ENCODE data around the gene TENM4. TPM values are rescaled to one million over a fixed set of nuclear protein-coding genes. Genes with fewer than 3 reads are reported as not detected.

TENM4 gene
- polyA plus RNA-seq, 3 donors = 0.31 to 1.7 TPM; not detected in 1

- H3K79me2 ChIP-seq (ENCODE audit: insufficient read depth, low read length) = no peaks in the 10 kb centered on the region
Observed at GRCh38 chr11:79082907-79083306, 357.9 kb downstream of the TENM4 start.

GRCh38 chr11:79082280-79082679 lies 358.6 kb downstream of the TENM4 start:
- H4K20me1 ChIP-seq (ENCODE audit: insufficient read depth, low read length) = no peaks in the 10 kb centered on the region
- no peaks in the 10 kb centered on the region for H3K79me2 ChIP-seq (ENCODE audit: insufficient read depth, low read length)
- H3K27me3 Mint-ChIP-seq (ENCODE audit: low read depth in 3 of 3) = peaks cover 8 to 12% (median 9%) of the 10 kb centered on the region in 3 donors
- H3K27me3 ChIP-seq (ENCODE audit: control insufficient read depth in 2 of 2, insufficient read depth in 2 of 2, low read length in 2 of 2) = no peaks in the 10 kb centered on the region
- H3K9me3 Mint-ChIP-seq = no peaks in the 10 kb centered on the region
- no peak overlapping the region for H3K4me3 ChIP-seq (replicated peaks in 1 of 3; ENCODE audit: low read depth in 2 of 3, low read length in 3 of 3)
- no peak overlapping the region for H3K9ac ChIP-seq (ENCODE audit: insufficient read depth, low read length, poor library complexity, severe bottlenecking)
- H3K27ac Mint-ChIP-seq = no peak overlapping the region
- no peak overlapping the region for H3K4me3 Mint-ChIP-seq
- no peak for DNase-seq
- no peak overlapping the region for H3K27ac ChIP-seq (ENCODE audit: low read depth in 1 of 2, low read length in 2 of 2)
- WGBS (ENCODE audit: insufficient coverage) = 100% methylated on average over 1 of the region's 4 CpGs
- no peak overlapping the region for H2AFZ ChIP-seq (ENCODE audit: insufficient read depth, low read depth, low read length, poor library complexity, severe bottlenecking)
- no peaks in the 10 kb centered on the region for H3K36me3 ChIP-seq (replicated peaks in 1 of 2; ENCODE audit: control insufficient read depth in 1 of 2, insufficient read depth in 2 of 2, low read length in 2 of 2)
- H3K4me2 ChIP-seq (replicated peaks; ENCODE audit: extremely low read depth, low read length, poor library complexity, severe bottlenecking) = no peak overlapping the region
- TF ChIP-seq, protein P1, sequence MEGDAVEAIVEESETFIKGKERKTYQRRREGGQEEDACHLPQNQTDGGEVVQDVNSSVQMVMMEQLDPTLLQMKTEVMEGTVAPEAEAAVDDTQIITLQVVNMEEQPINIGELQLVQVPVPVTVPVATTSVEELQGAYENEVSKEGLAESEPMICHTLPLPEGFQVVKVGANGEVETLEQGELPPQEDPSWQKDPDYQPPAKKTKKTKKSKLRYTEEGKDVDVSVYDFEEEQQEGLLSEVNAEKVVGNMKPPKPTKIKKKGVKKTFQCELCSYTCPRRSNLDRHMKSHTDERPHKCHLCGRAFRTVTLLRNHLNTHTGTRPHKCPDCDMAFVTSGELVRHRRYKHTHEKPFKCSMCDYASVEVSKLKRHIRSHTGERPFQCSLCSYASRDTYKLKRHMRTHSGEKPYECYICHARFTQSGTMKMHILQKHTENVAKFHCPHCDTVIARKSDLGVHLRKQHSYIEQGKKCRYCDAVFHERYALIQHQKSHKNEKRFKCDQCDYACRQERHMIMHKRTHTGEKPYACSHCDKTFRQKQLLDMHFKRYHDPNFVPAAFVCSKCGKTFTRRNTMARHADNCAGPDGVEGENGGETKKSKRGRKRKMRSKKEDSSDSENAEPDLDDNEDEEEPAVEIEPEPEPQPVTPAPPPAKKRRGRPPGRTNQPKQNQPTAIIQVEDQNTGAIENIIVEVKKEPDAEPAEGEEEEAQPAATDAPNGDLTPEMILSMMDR (IDR thresholded peaks at IDR 0.05) = no peak
- no peaks in the 10 kb centered on the region for H3K36me3 Mint-ChIP-seq
- intact Hi-C loops (cut with micrococcal nuclease) = no loop called here
- H3K4me1 Mint-ChIP-seq = no peaks in the 10 kb centered on the region
- no peaks in the 10 kb centered on the region for H3K4me1 ChIP-seq (ENCODE audit: control insufficient read depth in 1 of 2, insufficient read depth in 2 of 2, low read length in 2 of 2)
- H3K9me3 ChIP-seq (replicated peaks in 1 of 2; ENCODE audit: control insufficient read depth in 1 of 2, insufficient read depth in 1 of 2, low read length in 2 of 2) = no peaks in the 10 kb centered on the region

More at GRCh38 chr11:79082907-79083306, 357.9 kb downstream of the TENM4 start:
- TF ChIP-seq, protein P1 (IDR thresholded peaks at IDR 0.05) = no peak
- intact Hi-C loops (cut with micrococcal nuclease) = no loop called here
- H2AFZ ChIP-seq (ENCODE audit: insufficient read depth, low read depth, low read length, poor library complexity, severe bottlenecking) = no peak overlapping the region
- H3K36me3 ChIP-seq (replicated peaks in 1 of 2; ENCODE audit: control insufficient read depth in 1 of 2, insufficient read depth in 2 of 2, low read length in 2 of 2) = no peaks in the 10 kb centered on the region
- DNase-seq = no peak
- H3K9ac ChIP-seq (ENCODE audit: insufficient read depth, low read length, poor library complexity, severe bottlenecking) = no peak overlapping the region
- no peaks in the 10 kb centered on the region for H4K20me1 ChIP-seq (ENCODE audit: insufficient read depth, low read length)
- WGBS (ENCODE audit: insufficient coverage) = 87% methylated on average over 5 of the region's 7 CpGs
- H3K4me1 ChIP-seq (ENCODE audit: control insufficient read depth in 1 of 2, insufficient read depth in 2 of 2, low read length in 2 of 2) = no peaks in the 10 kb centered on the region
- no peaks in the 10 kb centered on the region for H3K9me3 ChIP-seq (replicated peaks in 1 of 2; ENCODE audit: control insufficient read depth in 1 of 2, insufficient read depth in 1 of 2, low read length in 2 of 2)
- Mint-ChIP-seq H3K27me3 (ENCODE audit: low read depth in 3 of 3) (peaks cover 7 to 12% (median 8%) of the 10 kb centered on the region in 3 donors), H3K27ac (no peak overlapping the region), H3K4me3 (no peak overlapping the region), H3K9me3 (no peaks in the 10 kb centered on the region), H3K4me1 (no peaks in the 10 kb centered on the region), H3K36me3 (no peaks in the 10 kb centered on the region)
- no peak overlapping the region for H3K27ac ChIP-seq (ENCODE audit: low read depth in 1 of 2, low read length in 2 of 2)
- H3K27me3 ChIP-seq (ENCODE audit: control insufficient read depth in 2 of 2, insufficient read depth in 2 of 2, low read length in 2 of 2) = no peaks in the 10 kb centered on the region
- no peak overlapping the region for H3K4me2 ChIP-seq (replicated peaks; ENCODE audit: extremely low read depth, low read length, poor library complexity, severe bottlenecking)
- H3K4me3 ChIP-seq (replicated peaks in 1 of 3; ENCODE audit: low read depth in 2 of 3, low read length in 3 of 3) = no peak overlapping the region

All from CD14-positive monocyte (primary cell).